ENCODE data around the gene SEC61B. TPM values are rescaled to one million over a fixed set of nuclear protein-coding genes. Genes with fewer than 3 reads are reported as not detected.

Gene SEC61B
- total and polyA plus RNA-seq, 2 donors from 2014 or later = 118 to 328 TPM

DNA sequence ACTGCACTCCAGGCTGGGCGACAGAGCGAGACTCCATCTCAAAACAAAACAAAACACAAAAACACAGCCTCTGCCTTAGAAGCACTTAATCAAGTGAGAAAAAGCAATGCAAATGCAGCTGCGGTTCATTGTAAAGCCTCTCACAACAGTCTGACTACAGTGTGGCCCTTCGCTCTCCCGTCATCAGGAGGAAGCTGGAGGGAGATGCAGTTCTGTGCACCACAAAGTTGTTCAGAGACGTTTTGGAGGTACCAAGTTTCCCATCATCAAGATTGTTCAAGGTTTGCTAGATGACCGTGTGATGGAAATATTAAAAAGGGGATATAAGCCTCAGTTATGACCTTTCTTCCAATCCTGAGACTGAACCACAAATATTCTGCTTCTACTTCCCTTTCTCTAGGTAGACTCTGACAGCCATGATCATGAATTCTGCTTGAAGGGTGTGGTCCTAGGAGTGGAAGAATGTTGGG is 40.9 kb downstream of the SEC61B start:
- no peak for TF ChIP-seq CTCF (IDR thresholded peaks at IDR 0.05; ENCODE audit: borderline replicate concordance, extremely low read depth, insufficient read depth)
- Histone ChIP-seq H3K9ac (ENCODE audit: low read length in 3 of 3) (no peak overlapping the region), H3K27ac (ENCODE audit: low read depth in 2 of 2, low read length in 2 of 2) (no peak overlapping the region), H3K27me3 (ENCODE audit: control insufficient read depth, insufficient read depth, low read length) (no peaks in the 10 kb centered on the region), H3K9me3 (ENCODE audit: control insufficient read depth in 2 of 3, insufficient read depth in 1 of 3, low read length in 3 of 3) (no peaks in the 10 kb centered on the region), H3K4me1 (ENCODE audit: control insufficient read depth in 2 of 3, insufficient read depth in 2 of 3, low read depth in 1 of 3, low read length in 3 of 3) (peaks cover 0 to 12% (median 8%) of the 10 kb centered on the region in 3 donors), H3K36me3 (ENCODE audit: control insufficient read depth in 2 of 3, insufficient read depth in 3 of 3, low read length in 3 of 3) (no peaks in the 10 kb centered on the region), H3K4me3 (ENCODE audit: low read length in 3 of 3) (no peak overlapping the region)
- intact Hi-C loops (cut with DNase I) = loop anchor here (10.0 kb wide), 1 partner anchor 552 kb away; no protein-coding TSS in a partner anchor
- no peak for FAIRE-seq
- DNase-seq = no peak

- Histone ChIP-seq H3K27me3 (ENCODE audit: control insufficient read depth, insufficient read depth, low read length) (no peaks in the 10 kb centered on the region), H3K27ac (ENCODE audit: low read depth in 2 of 2, low read length in 2 of 2) (no peak overlapping the region), H3K4me3 (ENCODE audit: low read length in 3 of 3) (no peak overlapping the region), H3K4me1 (ENCODE audit: control insufficient read depth in 2 of 3, insufficient read depth in 2 of 3, low read depth in 1 of 3, low read length in 3 of 3) (peaks cover 0 to 12% (median 8%) of the 10 kb centered on the region in 3 donors), H3K36me3 (ENCODE audit: control insufficient read depth in 2 of 3, insufficient read depth in 3 of 3, low read length in 3 of 3) (no peaks in the 10 kb centered on the region), H3K9ac (ENCODE audit: low read length in 3 of 3) (no peak overlapping the region), H3K9me3 (ENCODE audit: control insufficient read depth in 2 of 3, insufficient read depth in 1 of 3, low read length in 3 of 3) (no peaks in the 10 kb centered on the region)
- no peak for DNase-seq
- FAIRE-seq = no peak
- intact Hi-C loops (cut with DNase I) = loop anchor here (10.0 kb wide), 1 partner anchor 551 kb away; no protein-coding TSS in a partner anchor
- no peak for TF ChIP-seq CTCF (IDR thresholded peaks at IDR 0.05; ENCODE audit: borderline replicate concordance, extremely low read depth, insufficient read depth)
These were observed 42.1 kb downstream of the SEC61B start for GRCh38 chr9:99264070-99264680.

GRCh38 chr9:99265691-99266090 is 43.6 kb downstream of the SEC61B start:
- intact Hi-C loops (cut with DNase I) = loop anchor here (10.0 kb wide), 1 partner anchor 549 kb away; no protein-coding TSS in a partner anchor

More at GRCh38 chr9:99265691-99266090, 43.6 kb downstream of the SEC61B start:
- Histone ChIP-seq H3K4me3 (ENCODE audit: low read length in 3 of 3) (no peak overlapping the region), H3K9ac (ENCODE audit: low read length in 3 of 3) (no peak overlapping the region), H3K4me1 (ENCODE audit: control insufficient read depth in 2 of 3, insufficient read depth in 2 of 3, low read depth in 1 of 3, low read length in 3 of 3) (peaks cover 0 to 5% (median 0%) of the 10 kb centered on the region in 3 donors), H3K9me3 (ENCODE audit: control insufficient read depth in 2 of 3, insufficient read depth in 1 of 3, low read length in 3 of 3) (no peaks in the 10 kb centered on the region), H3K27ac (ENCODE audit: low read depth in 2 of 2, low read length in 2 of 2) (no peak overlapping the region), H3K36me3 (ENCODE audit: control insufficient read depth in 2 of 3, insufficient read depth in 3 of 3, low read length in 3 of 3) (no peaks in the 10 kb centered on the region), H3K27me3 (ENCODE audit: control insufficient read depth, insufficient read depth, low read length) (no peaks in the 10 kb centered on the region)
- DNase-seq = no peak
- FAIRE-seq = no peak
- TF ChIP-seq CTCF (IDR thresholded peaks at IDR 0.05; ENCODE audit: borderline replicate concordance, extremely low read depth, insufficient read depth) = no peak
